Stimulated activated naive B cell treated with anti-CD40 and anti-IgM and Interleukin-4, amounts not matched to agents 10 μg/mL and 1 μg/mL and 100 μg/mL, for 72 hours (primary cell): ENCODE measurements around the gene KLHL2.
"Not testable (repeated sequence)": the region's sequence is repeated elsewhere in the genome, so short reads cannot be mapped to it uniquely, and the experiment has no call there.

Experiments used
- ATAC-seq, 2 donors: fragments of 150-1000 bp; cut with Tn5 transposase; replicated peaks; 2 replicates each; pipeline ENCODE4 v1.10.0; 2021; ENCODE audit warnings: moderate library complexity in 1 of 2
- DNase-seq: peaks from one replicate; pipeline ENCODE4 v3.0.0; 2021
- H3K27ac Mint-ChIP-seq: one replicate; pipeline ENCODE4 v1.8.0; 2022; ENCODE audit warnings: mild to moderate bottlenecking, mixed read lengths
- H3K27me3 Mint-ChIP-seq, 2 donors: one replicate each; pipeline ENCODE4 v1.8.0; 2022; ENCODE audit warnings: mixed read lengths in 2 of 2
- H3K36me3 Mint-ChIP-seq, 2 donors: one replicate each; pipeline ENCODE4 v1.8.0; 2022; ENCODE audit warnings: mixed read lengths in 2 of 2, mild to moderate bottlenecking in 1 of 2
- H3K4me1 Mint-ChIP-seq, 2 donors: one replicate each; pipeline ENCODE4 v1.8.0; 2022; ENCODE audit warnings: mixed read lengths in 2 of 2, mild to moderate bottlenecking in 1 of 2
- H3K4me3 Mint-ChIP-seq, 2 donors: one replicate each; pipeline ENCODE4 v1.8.0; 2022; ENCODE audit warnings: mild to moderate bottlenecking in 2 of 2, mixed read lengths in 2 of 2, moderate library complexity in 1 of 2
- H3K9me3 Mint-ChIP-seq, 2 donors: one replicate each; pipeline ENCODE4 v1.8.0; 2022; ENCODE audit warnings: mixed read lengths in 2 of 2, mild to moderate bottlenecking in 1 of 2

The KLHL2 gene

DNA sequence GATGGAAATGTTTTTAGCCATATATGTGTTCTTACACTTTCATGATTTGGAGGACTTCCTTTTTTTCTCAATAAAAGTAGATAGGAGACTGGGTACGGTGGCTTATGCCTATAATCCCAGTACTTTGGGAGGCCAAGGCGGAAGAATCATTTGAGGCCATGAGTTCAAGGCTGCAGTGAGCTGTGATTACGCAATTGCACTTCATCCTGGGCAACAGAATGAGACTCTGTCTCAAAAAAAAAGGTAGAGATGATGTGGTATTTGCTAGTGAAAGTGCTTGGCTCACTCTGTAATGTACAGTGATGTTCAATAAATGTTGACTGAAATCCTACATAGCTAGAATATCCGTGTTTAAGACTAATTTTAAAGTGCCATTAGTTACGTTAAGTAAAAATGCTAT lies 27.4 kb downstream of the KLHL2 start:
- Mint-ChIP-seq H3K36me3 (peaks cover 10 to 31% of the 10 kb centered on the region in 2 donors), H3K4me3 (no peak overlapping the region), H3K27ac (no peak overlapping the region), H3K4me1 (peaks cover 14 to 34% of the 10 kb centered on the region in 2 donors), H3K9me3 (no peaks in the 10 kb centered on the region), H3K27me3 (no peaks in the 10 kb centered on the region)
- ATAC-seq = no peak
- no peak for DNase-seq

DNA sequence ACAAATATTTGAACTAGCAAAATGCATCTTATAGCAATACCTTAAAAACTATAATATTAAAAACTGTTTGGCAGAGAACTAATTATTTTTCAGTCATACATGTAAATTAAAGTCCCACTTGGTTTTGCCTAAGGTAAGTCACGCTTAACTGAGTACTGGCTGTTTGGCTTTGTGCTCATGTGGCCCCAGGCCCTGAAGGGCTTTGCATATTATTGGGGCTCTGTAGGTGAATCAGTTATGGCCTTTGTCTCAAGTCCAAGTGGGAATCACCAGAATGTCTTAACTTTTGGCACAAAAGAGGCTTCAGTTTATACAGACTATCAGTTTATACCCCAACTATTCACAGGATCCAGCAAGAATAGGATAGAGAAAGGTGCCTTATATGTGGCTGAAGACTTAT lies 29.5 kb downstream of the KLHL2 start:
- H3K27me3 Mint-ChIP-seq, ATAC-seq, H3K4me3 Mint-ChIP-seq, H3K27ac Mint-ChIP-seq, H3K9me3 Mint-ChIP-seq, DNase-seq: not testable (repeated sequence)
- H3K36me3 Mint-ChIP-seq = peaks cover 10 to 23% of the 10 kb centered on the region in 2 donors
- H3K4me1 Mint-ChIP-seq = peaks cover 14 to 36% of the 10 kb centered on the region in 2 donors

GRCh38 chr4:165238041-165238640 lies 30.8 kb downstream of the KLHL2 start:
- H3K4me1 Mint-ChIP-seq = peaks cover 13 to 29% of the 10 kb centered on the region in 2 donors
- H3K27me3 Mint-ChIP-seq, H3K9me3 Mint-ChIP-seq, DNase-seq, H3K4me3 Mint-ChIP-seq: not testable (repeated sequence)
- peak; percentile 57 to 61 for ATAC-seq
- H3K36me3 Mint-ChIP-seq = peaks cover 11 to 25% of the 10 kb centered on the region in 2 donors
- peak overlapping the region; percentile 42 for H3K27ac Mint-ChIP-seq

DNA sequence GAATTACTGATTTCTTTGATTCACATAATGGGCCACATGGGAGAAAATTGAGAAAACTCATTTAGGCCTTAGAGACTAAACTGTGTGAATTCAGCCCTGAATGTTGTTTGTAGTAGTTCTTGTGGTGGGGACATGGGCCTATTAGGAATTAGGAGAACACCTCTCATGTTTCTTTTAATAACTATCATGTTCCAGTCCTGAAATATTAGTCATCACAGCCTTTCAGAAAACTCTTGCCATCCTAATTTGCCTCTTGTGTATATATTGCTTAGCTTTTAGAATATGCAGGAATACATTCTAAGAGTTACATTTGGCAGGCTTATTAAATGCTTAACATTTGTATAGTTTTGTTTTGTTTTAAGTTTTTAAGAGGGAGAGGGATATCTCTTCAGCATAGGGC lies 33.4 kb downstream of the KLHL2 start:
- ATAC-seq, H3K4me3 Mint-ChIP-seq, H3K27ac Mint-ChIP-seq, H3K27me3 Mint-ChIP-seq, DNase-seq, H3K9me3 Mint-ChIP-seq: not testable (repeated sequence)
- Mint-ChIP-seq H3K36me3 (peaks cover 17 to 36% of the 10 kb centered on the region in 2 donors), H3K4me1 (peaks cover 12 to 19% of the 10 kb centered on the region in 2 donors)

DNA sequence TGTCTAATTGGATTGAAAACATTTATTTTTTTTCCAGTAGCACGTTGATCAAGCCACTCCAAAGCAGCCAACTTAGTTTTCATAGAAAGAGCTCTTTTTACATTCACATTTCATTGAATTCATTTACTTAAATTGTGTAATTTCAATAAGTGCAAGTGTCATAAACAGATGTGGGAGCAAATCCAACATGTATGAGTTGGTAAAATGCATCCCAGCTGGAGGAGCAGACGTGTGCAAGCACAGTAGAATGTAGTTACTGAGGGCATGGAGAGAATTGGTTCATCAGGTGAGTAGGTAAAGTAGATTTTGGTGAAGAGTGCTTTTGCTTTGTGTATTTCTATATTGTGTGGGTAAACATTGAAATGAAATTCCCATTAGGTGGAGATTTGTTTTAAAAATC lies 36.8 kb downstream of the KLHL2 start:
- not testable (repeated sequence) for DNase-seq, H3K27me3 Mint-ChIP-seq, H3K9me3 Mint-ChIP-seq, H3K4me3 Mint-ChIP-seq, ATAC-seq, H3K27ac Mint-ChIP-seq, H3K4me1 Mint-ChIP-seq
- peaks cover 12 to 27% of the 10 kb centered on the region in 2 donors for H3K36me3 Mint-ChIP-seq

- not testable (repeated sequence) for H3K27me3 Mint-ChIP-seq, H3K27ac Mint-ChIP-seq, DNase-seq, ATAC-seq, H3K4me3 Mint-ChIP-seq, H3K9me3 Mint-ChIP-seq, H3K4me1 Mint-ChIP-seq
- H3K36me3 Mint-ChIP-seq = peaks cover 10 to 27% of the 10 kb centered on the region in 2 donors
Observed at GRCh38 chr4:165244587-165245186, 37.3 kb downstream of the KLHL2 start.

- peaks cover 0 to 4% of the 10 kb centered on the region in 2 donors for H3K4me1 Mint-ChIP-seq
- H3K36me3 Mint-ChIP-seq = peaks cover 8 to 21% of the 10 kb centered on the region in 2 donors
- H3K4me3 Mint-ChIP-seq = no peak overlapping the region
- no peaks in the 10 kb centered on the region for H3K27me3 Mint-ChIP-seq
- no peaks in the 10 kb centered on the region for H3K9me3 Mint-ChIP-seq
- ATAC-seq (no peak), DNase-seq (no peak)
- H3K27ac Mint-ChIP-seq = no peak overlapping the region
Observed at GRCh38 chr4:165248102-165248501, 40.7 kb downstream of the KLHL2 start.

- ATAC-seq = not testable (repeated sequence)
Observed at GRCh38 chr4:165248904-165249303, 41.5 kb downstream of the KLHL2 start.

DNA sequence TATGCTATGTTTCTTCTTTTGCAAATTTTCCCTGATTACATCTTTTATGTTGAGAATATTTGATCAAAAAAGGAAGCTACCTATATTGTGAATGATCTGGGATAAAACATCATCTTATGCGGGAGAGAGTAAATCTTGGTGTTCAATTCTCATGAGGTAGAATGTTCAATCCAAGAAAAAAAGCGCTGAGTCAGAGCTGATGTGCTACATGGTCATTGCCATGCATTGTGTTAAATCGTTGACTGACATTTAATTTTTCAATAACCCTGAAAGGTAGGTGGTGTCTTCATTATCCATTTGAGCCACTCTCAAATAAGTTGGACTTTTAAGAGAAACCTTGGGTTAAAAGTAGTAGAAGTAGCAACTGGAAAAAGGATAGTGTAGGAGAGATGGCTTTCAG lies 47.4 kb downstream of the KLHL2 start:
- not testable (repeated sequence) for H3K36me3 Mint-ChIP-seq, H3K9me3 Mint-ChIP-seq, ATAC-seq, H3K4me3 Mint-ChIP-seq, H3K27me3 Mint-ChIP-seq, DNase-seq
- Mint-ChIP-seq H3K27ac (peak overlapping the region; percentile 31), H3K4me1 (peaks cover 28 to 37% of the 10 kb centered on the region in 2 donors)

More at GRCh38 chr4:165248904-165249303, 41.5 kb downstream of the KLHL2 start:
- not testable (repeated sequence) for H3K4me3 Mint-ChIP-seq, H3K9me3 Mint-ChIP-seq, H3K27me3 Mint-ChIP-seq, H3K4me1 Mint-ChIP-seq, DNase-seq, H3K27ac Mint-ChIP-seq
- H3K36me3 Mint-ChIP-seq = peaks cover 10 to 19% of the 10 kb centered on the region in 2 donors

GRCh38 chr4:165255439-165255838 lies 48.1 kb downstream of the KLHL2 start:
- H3K9me3 Mint-ChIP-seq, H3K36me3 Mint-ChIP-seq, H3K27me3 Mint-ChIP-seq: not testable (repeated sequence)
- peak; percentile 59 for DNase-seq
- H3K4me1 Mint-ChIP-seq = peaks cover 29 to 37% of the 10 kb centered on the region in 2 donors
- peak overlapping the region in 1 of 2 donors; percentile 38 for H3K4me3 Mint-ChIP-seq
- peak overlapping the region; percentile 65 for H3K27ac Mint-ChIP-seq
- ATAC-seq = peak; percentile 96 to 98

DNA sequence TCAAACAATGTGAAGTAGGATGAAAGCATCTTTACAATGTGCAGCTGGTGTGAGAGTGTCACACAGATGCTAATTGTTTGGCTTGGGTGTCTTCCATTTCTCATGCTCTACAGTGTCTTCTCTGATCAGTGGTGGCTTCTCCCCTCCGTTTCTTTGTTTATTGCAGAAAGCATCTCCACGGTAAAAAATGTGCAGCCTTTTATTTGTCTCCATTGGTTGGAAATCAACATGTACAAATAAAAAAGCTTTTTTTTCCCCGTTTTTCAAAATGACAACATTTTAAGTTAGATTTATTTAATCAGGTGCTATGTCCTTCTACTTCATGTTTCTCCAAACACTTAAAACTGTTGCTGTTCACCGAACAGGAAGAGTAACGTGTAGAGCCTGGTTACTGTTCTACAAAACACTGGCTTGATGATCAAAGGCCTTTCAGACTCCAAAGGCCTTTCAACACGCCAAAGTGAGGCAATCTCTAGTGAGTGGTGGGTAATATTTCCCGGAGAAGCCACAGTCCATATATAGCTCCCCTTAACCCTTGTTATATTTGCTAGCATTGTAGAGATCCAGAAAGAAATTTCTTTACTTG lies 48.8 kb downstream of the KLHL2 start:
- Mint-ChIP-seq H3K4me1 (peaks cover 29 to 37% of the 10 kb centered on the region in 2 donors), H3K4me3 (peak overlapping the region in 1 of 2 donors; percentile 7)
- ATAC-seq, H3K27me3 Mint-ChIP-seq, DNase-seq, H3K27ac Mint-ChIP-seq, H3K9me3 Mint-ChIP-seq, H3K36me3 Mint-ChIP-seq: not testable (repeated sequence)

GRCh38 chr4:165259776-165260175 lies 52.4 kb downstream of the KLHL2 start:
- not testable (repeated sequence) for H3K9me3 Mint-ChIP-seq

DNA sequence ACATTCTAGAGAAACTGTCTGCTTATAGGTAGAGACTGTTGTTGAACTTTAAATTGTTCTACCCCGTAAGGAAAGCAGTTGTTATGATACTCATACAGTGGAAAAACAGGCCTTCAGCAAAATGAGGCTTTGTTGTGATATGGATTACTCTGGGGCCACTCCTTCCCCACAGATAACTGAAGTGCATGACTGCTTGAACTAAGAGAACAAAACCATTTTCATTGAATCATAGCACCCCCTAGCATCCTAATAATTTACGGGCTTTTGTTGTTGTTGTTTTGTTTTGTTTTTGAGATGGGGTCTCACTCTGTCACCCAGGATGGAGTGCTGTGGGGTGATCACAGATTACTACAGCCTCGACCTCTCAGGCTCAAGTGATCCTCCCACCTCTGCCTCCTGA lies 54.9 kb downstream of the KLHL2 start:
- not testable (repeated sequence) for H3K27ac Mint-ChIP-seq, ATAC-seq, H3K9me3 Mint-ChIP-seq, DNase-seq, H3K27me3 Mint-ChIP-seq, H3K4me3 Mint-ChIP-seq
- peaks cover 11 to 14% of the 10 kb centered on the region in 2 donors for H3K4me1 Mint-ChIP-seq
- peaks cover 10 to 11% of the 10 kb centered on the region in 2 donors for H3K36me3 Mint-ChIP-seq

More at GRCh38 chr4:165259776-165260175, 52.4 kb downstream of the KLHL2 start:
- H3K27ac Mint-ChIP-seq, H3K27me3 Mint-ChIP-seq, DNase-seq, ATAC-seq, H3K36me3 Mint-ChIP-seq, H3K4me3 Mint-ChIP-seq: not testable (repeated sequence)
- H3K4me1 Mint-ChIP-seq = peaks cover 25 to 33% of the 10 kb centered on the region in 2 donors

DNA sequence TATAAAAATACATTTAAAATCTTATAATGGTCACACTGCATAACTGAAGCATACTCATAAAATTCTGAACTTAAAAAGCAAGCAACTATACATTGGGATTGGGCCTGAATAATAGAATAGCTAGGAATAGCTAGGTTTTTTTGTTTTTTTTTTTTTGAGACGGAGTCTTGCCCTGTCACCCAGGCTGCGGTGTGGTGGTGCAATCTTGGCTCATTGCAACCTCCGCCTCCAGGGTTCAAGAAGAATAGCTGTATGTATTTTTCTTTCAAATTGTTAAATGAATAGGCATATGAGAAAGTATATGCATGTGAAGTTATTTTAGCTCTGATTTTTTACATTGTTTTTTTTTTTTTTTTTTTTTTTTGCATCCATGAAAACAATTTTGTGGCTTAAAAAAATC lies 56.1 kb downstream of the KLHL2 start:
- H3K27ac Mint-ChIP-seq, DNase-seq, H3K4me3 Mint-ChIP-seq, H3K4me1 Mint-ChIP-seq, ATAC-seq, H3K9me3 Mint-ChIP-seq, H3K27me3 Mint-ChIP-seq: not testable (repeated sequence)
- H3K36me3 Mint-ChIP-seq = peaks cover 13 to 17% of the 10 kb centered on the region in 2 donors

DNA sequence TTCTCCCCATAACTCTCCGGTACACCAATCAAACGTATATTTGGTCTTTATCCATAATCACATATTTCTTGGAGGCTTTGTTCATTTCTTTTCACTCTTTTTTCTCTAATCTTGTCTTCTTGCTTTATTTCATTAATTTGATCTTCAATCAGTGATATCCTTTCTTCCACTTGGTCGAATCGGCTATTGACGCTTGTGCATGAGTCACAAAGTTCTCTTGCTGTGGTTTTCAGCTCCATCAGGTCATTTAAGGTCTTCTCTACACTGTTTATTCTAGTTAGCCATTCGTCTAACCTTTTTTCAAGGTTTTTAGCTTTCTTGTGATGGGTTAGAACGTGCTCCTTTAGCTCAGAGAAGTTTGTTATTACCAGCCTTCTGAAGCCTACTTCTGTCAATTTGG lies 62.6 kb downstream of the KLHL2 start:
- Mint-ChIP-seq H3K36me3 (peaks cover 37 to 51% of the 10 kb centered on the region in 2 donors), H3K4me1 (peaks cover 2 to 26% of the 10 kb centered on the region in 2 donors)
- not testable (repeated sequence) for H3K27me3 Mint-ChIP-seq, H3K9me3 Mint-ChIP-seq, ATAC-seq, H3K27ac Mint-ChIP-seq, H3K4me3 Mint-ChIP-seq, DNase-seq
